Endothelial cell (in vitro differentiated cells): Measurements from ENCODE around the gene FRMD4A. TPM values are rescaled to one million over a fixed set of nuclear protein-coding genes. Genes with fewer than 3 reads are reported as not detected.

ENCODE experiments used
- DNase-seq: peaks from one replicate; pipeline ENCODE4 v3.0.0; 2021; ENCODE audit warnings: low spot score
- H3K27ac Mint-ChIP-seq: one replicate; pipeline ENCODE4 v1.8.0; 2021; ENCODE audit warnings: mixed read lengths, inconsistent platforms; ENCODE audit not compliant: unreplicated experiment
- H3K27me3 Mint-ChIP-seq: one replicate; pipeline ENCODE4 v1.8.0; 2021; ENCODE audit warnings: mild to moderate bottlenecking, moderate library complexity, mixed read lengths, inconsistent platforms; ENCODE audit not compliant: unreplicated experiment
- H3K36me3 Mint-ChIP-seq: one replicate; pipeline ENCODE4 v1.8.0; 2021; ENCODE audit warnings: mild to moderate bottlenecking, low read depth, mixed read lengths, inconsistent platforms; ENCODE audit not compliant: unreplicated experiment
- H3K4me1 Mint-ChIP-seq: one replicate; pipeline ENCODE4 v1.8.0; 2021; ENCODE audit warnings: mild to moderate bottlenecking, mixed read lengths, inconsistent platforms; ENCODE audit not compliant: unreplicated experiment
- H3K4me3 Mint-ChIP-seq: one replicate; pipeline ENCODE4 v1.8.0; 2021; ENCODE audit warnings: mild to moderate bottlenecking, mixed read lengths, inconsistent platforms; ENCODE audit not compliant: unreplicated experiment
- H3K9me3 Mint-ChIP-seq: one replicate; pipeline ENCODE4 v1.8.0; 2021; ENCODE audit warnings: mixed read lengths, inconsistent platforms; ENCODE audit not compliant: unreplicated experiment
- CTCF ChIP-seq: fragments of 200-600 bp; sonication (generic); IDR thresholded peaks from one replicate; pipeline ENCODE4 v1.5.0; 2021; ENCODE audit warnings: antibody characterized with exemption; ENCODE audit not compliant: unreplicated experiment
- total RNA-seq: library from RNA; stranded (reverse); fragmentation: NEBNext Ultra II Directional; extraction: Animal tissue kit (Norgen Biotek cat#: 25700); gene quantifications from one replicate; pipeline ENCODE4 v1.2.1, GENCODE V29; 2021; ENCODE audit not compliant: unreplicated experiment

FRMD4A gene
- total RNA-seq, 1 donor from 2014 or later = 68.9 TPM

- Mint-ChIP-seq H3K4me3 (peak overlapping the region; percentile 5), H3K4me1 (peaks cover 13% of the 10 kb centered on the region), H3K27me3 (peaks cover 6% of the 10 kb centered on the region), H3K36me3 (peaks cover 56% of the 10 kb centered on the region), H3K9me3 (no peaks in the 10 kb centered on the region), H3K27ac (peak overlapping the region; percentile 48)
- TF ChIP-seq CTCF = no peak
- DNase-seq = no peak
Measured at GRCh38 chr10:13693783-13694700, 636.7 kb downstream of the FRMD4A start.

GRCh38 chr10:13690281-13690825, 640.4 kb downstream of the FRMD4A start:
- Mint-ChIP-seq H3K4me3 (no peak overlapping the region), H3K27me3 (peaks cover 4% of the 10 kb centered on the region), H3K27ac (no peak overlapping the region), H3K36me3 (peaks cover 47% of the 10 kb centered on the region), H3K4me1 (peaks cover 25% of the 10 kb centered on the region), H3K9me3 (no peaks in the 10 kb centered on the region)
- no peak for DNase-seq
- TF ChIP-seq CTCF = no peak

- TF ChIP-seq CTCF = no peak
- Mint-ChIP-seq H3K36me3 (peaks cover 34% of the 10 kb centered on the region), H3K9me3 (no peaks in the 10 kb centered on the region), H3K27me3 (peaks cover 2% of the 10 kb centered on the region), H3K4me1 (peaks cover 32% of the 10 kb centered on the region), H3K4me3 (peak overlapping the region; percentile 22), H3K27ac (peak overlapping the region; percentile 83)
- no peak for DNase-seq
Measured at GRCh38 chr10:13686331-13686752, 644.4 kb downstream of the FRMD4A start.

- Mint-ChIP-seq H3K27ac (peak overlapping the region; percentile 83), H3K36me3 (peaks cover 37% of the 10 kb centered on the region), H3K27me3 (peaks cover 2% of the 10 kb centered on the region), H3K9me3 (no peaks in the 10 kb centered on the region), H3K4me3 (no peak overlapping the region), H3K4me1 (peaks cover 32% of the 10 kb centered on the region)
- TF ChIP-seq CTCF = no peak
- no peak for DNase-seq
Measured at GRCh38 chr10:13685885-13686284, 644.8 kb downstream of the FRMD4A start.
